SK-N-MC (cell line): ENCODE results near the gene NR5A2.

Experiments used
- EZH2 ChIP-seq: fragments of 200-600 bp; sonication (generic); IDR thresholded peaks from one replicate; pipeline ENCODE4 v1.6.1; 2017; ENCODE audit warnings: antibody characterized with exemption
- FOXP2 ChIP-seq: optimal IDR thresholded peaks from 2 replicates; pipeline ENCODE3; 2011; ENCODE audit warnings: mild to moderate bottlenecking, moderate library complexity; ENCODE audit not compliant: insufficient read depth; ENCODE audit errors: extremely low read length, control extremely low read depth
- POLR2AphosphoS5 ChIP-seq: IDR thresholded peaks from 2 replicates; pipeline ENCODE4 v1.6.1; 2012; ENCODE audit warnings: mild to moderate bottlenecking, low read depth, low read length, borderline replicate concordance

DNA sequence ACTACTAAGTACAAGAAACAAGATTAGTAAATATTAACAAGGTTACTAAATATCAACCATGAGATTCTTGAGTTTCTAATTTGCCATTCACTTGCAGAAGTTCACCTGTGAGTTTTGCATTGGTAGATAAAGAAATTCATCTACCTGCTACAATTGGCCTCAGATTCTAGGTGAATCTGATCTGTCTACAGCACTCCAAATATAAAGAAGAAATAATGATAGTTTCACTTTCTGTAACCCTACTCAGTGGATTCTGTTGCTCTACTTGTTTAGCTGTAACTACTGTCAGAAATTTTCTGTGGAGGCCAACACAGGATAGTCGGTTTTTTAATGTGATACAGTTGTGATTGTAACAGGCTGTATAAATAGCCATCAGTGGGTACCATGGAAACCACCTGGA is 118.6 kb downstream of the NR5A2 start:
- no peak for TF ChIP-seq POLR2AphosphoS5
- no peak for TF ChIP-seq EZH2
- TF ChIP-seq FOXP2 = no peak
